Activated CD4-positive, alpha-beta T cell treated with anti-CD3 and anti-CD28 coated beads, Interleukin-2, Interleukin-6, amounts not matched to agents 100 ng/mL and 50 ng/mL, durations not matched to agents 16 hours and 8 hours (primary cell): ENCODE measurements around the gene PPM1J.
A peak's percentile ranks its signal among the peaks of the same experiment; 100 is the strongest.

ENCODE experiments used
- DNase-seq: peaks from one replicate; pipeline ENCODE4 v3.0.0-alpha.2; 2020

PPM1J gene

GRCh38 chr1:112703706-112704105, 11.4 kb downstream of the PPM1J start:
- no peak for DNase-seq

- no peak for DNase-seq
Observed at GRCh38 chr1:112702420-112703261, 12.5 kb downstream of the PPM1J start.

GRCh38 chr1:112702067-112702395, 13.1 kb downstream of the PPM1J start:
- DNase-seq: no peak

- no peak for DNase-seq
Observed at GRCh38 chr1:112701227-112702066, 13.7 kb downstream of the PPM1J start.

GRCh38 chr1:112700290-112701226, 14.6 kb downstream of the PPM1J start:
- peak; percentile 54 for DNase-seq

- DNase-seq: no peak
Observed at GRCh38 chr1:112699425-112700144, 15.5 kb downstream of the PPM1J start.

GRCh38 chr1:112698366-112699310, 16.5 kb downstream of the PPM1J start:
- no peak for DNase-seq

- DNase-seq: no peak
Observed at GRCh38 chr1:112697781-112698201, 17.3 kb downstream of the PPM1J start.

- no peak for DNase-seq
Observed at GRCh38 chr1:112696578-112697314, 18.4 kb downstream of the PPM1J start.

GRCh38 chr1:112695276-112695675, 19.9 kb downstream of the PPM1J start:
- DNase-seq: no peak

GRCh38 chr1:112694363-112694929, 20.7 kb downstream of the PPM1J start:
- DNase-seq: no peak

GRCh38 chr1:112693821-112694220, 21.3 kb downstream of the PPM1J start:
- no peak for DNase-seq

GRCh38 chr1:112692681-112693080, 22.5 kb downstream of the PPM1J start:
- no peak for DNase-seq

GRCh38 chr1:112689842-112690237, 25.3 kb downstream of the PPM1J start:
- no peak for DNase-seq

GRCh38 chr1:112689196-112689841, 25.8 kb downstream of the PPM1J start:
- no peak for DNase-seq

GRCh38 chr1:112688781-112689193, 26.3 kb downstream of the PPM1J start:
- DNase-seq: no peak

- DNase-seq: no peak
Observed at GRCh38 chr1:112687785-112688496, 27.2 kb downstream of the PPM1J start.

GRCh38 chr1:112687361-112687760, 27.8 kb downstream of the PPM1J start:
- no peak for DNase-seq

- no peak for DNase-seq
Observed at GRCh38 chr1:112686835-112687234, 28.3 kb downstream of the PPM1J start.
